Measurements from ENCODE around the gene TECPR2.

Gene TECPR2

DNA sequence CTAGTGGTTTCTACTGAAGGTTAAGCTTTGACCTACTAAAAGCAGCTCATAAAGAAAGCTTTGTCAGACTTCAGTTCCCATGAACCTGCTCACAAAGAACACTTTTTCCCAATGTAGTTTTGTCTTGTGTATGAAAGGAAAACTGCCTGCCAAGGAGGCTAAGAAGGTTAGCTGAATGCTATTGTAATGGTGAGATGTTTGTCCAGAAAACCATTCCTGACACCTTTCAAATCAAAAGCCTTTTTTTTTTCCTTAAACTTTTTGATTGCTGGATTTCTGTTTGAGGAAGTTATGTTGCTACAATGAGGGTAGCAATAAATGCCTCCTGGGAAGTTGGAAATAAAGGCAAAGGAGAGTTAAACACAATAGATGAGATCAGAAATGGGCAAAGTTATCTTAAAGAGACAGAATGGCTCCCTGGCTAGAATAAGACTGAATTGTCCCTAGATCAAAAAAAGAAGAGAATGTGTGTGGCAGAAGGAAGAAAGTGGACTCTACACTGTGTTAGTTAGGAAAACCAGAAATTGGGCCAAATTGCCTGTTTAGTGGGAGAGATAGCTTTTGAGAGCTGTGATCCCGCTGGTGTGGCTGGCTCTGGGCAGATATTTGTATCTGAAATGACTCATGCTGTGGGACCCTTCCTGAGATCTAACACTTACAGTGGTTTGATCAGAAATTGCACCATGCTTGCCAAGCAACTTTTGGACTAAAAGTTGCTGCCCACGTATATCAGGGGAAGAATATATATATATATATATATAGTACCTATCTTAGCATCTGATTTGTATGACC lies 27.5 kb downstream of the TECPR2 start:
- FAIRE-seq, result no peak
- no peak for DNase-seq (ENCODE audit: insufficient read length, low spot score)
- TF ChIP-seq POLR2A (IDR thresholded peaks at IDR 0.05; ENCODE audit: low read depth, low read length) (no peak), POU2F2 (IDR thresholded peaks at IDR 0.05; ENCODE audit: low read depth, low read length) (no peak), TAF1 (IDR thresholded peaks at IDR 0.05; ENCODE audit: low read depth, low read length) (no peak), POLR2AphosphoS5 (IDR thresholded peaks at IDR 0.05; ENCODE audit: low read depth, low read length) (no peak), PAX5 (IDR thresholded peaks at IDR 0.05; ENCODE audit: insufficient read depth, low read length, severe bottlenecking) (no peak), SPI1 (IDR thresholded peaks at IDR 0.05; ENCODE audit: low read depth, low read length) (no peak)

DNA sequence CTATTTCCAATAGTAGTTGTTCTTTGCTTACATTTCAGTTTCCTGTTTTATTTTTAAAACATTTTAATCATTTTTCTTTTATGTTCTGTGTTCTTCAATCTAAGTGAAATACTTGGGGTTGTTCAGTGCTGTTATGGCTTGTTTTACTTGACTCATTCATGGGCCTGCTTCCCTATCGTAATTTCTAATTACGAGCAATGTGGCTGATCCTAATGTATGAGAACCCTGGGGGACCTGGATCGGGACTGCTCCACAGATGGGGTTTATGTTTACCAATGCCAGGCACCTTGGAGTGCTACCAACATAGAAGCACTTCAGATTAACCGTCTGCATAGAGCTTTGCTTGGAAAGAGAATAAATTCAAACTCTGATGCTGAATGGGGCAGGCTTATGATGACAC lies 29.8 kb downstream of the TECPR2 start:
- no peak for DNase-seq (ENCODE audit: insufficient read length, low spot score)
- FAIRE-seq, result no peak
- TF ChIP-seq POLR2A (IDR thresholded peaks at IDR 0.05; ENCODE audit: low read depth, low read length) (no peak), POU2F2 (IDR thresholded peaks at IDR 0.05; ENCODE audit: low read depth, low read length) (no peak), PAX5 (IDR thresholded peaks at IDR 0.05; ENCODE audit: insufficient read depth, low read length, severe bottlenecking) (no peak), TAF1 (IDR thresholded peaks at IDR 0.05; ENCODE audit: low read depth, low read length) (no peak)

DNA sequence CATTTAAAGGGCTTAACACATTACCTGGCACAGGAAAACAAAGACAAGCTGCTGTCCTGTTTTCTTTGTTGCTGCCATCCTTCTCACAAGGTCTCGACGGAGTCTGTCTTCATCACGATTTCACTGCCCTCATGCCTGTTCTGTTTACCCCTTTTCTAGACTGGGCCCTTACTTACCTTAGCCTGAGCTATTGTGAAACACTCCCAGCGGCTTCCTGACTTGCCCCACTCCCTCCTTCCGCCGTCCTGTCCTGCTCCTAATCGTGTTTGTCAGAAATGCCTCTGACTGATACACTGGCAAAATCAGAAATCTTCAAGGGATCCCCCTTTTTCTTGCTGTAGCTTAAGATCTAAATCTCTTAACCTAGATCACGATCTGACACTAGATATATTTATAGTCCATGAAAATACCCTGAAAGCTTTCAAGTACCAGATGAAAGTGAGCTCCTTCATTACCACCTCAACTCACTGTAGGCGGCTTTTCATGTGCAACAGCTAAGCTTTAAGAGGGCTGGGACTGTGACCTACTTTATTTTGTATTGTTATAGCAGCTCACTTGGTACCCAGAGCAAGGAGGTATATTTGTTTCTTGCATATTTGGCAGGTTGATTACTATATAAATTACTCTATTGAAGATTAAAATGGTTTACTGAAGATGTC lies 32.1 kb downstream of the TECPR2 start:
- no peak for TF ChIP-seq PAX5 (IDR thresholded peaks at IDR 0.05; ENCODE audit: insufficient read depth, low read length, severe bottlenecking)
- no peak for TF ChIP-seq POLR2A (IDR thresholded peaks at IDR 0.05; ENCODE audit: low read depth, low read length)
- no peak for FAIRE-seq
- DNase-seq (ENCODE audit: insufficient read length, low spot score), result no peak

DNA sequence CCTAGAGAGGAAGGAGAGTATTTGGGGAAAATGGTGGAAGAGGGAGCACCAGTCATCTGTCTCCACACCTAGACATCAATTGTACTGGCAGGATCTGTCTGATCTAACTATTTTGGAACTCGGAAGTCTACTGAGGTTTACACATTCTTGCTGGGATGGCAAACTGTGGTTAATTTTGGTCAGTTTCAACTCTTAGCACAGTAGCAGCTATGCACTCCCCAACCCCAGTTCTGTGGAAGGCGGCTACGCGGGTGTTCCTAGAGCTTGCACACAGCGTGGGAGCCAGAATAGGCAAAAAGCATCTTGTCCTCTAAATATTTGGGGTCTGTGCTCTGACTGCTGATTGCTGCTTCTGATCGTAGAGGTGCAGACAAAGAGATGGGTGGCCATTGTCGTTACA lies 33.8 kb downstream of the TECPR2 start:
- FAIRE-seq (no peak), DNase-seq (ENCODE audit: insufficient read length, low spot score) (no peak)
- TF ChIP-seq POLR2A (IDR thresholded peaks at IDR 0.05; ENCODE audit: low read depth, low read length), result no peak
- TF ChIP-seq TAF1 (IDR thresholded peaks at IDR 0.05; ENCODE audit: low read depth, low read length), result no peak
- no peak for TF ChIP-seq POLR2AphosphoS5 (IDR thresholded peaks at IDR 0.05; ENCODE audit: low read depth, low read length)
- no peak for TF ChIP-seq PAX5 (IDR thresholded peaks at IDR 0.05; ENCODE audit: insufficient read depth, low read length, severe bottlenecking)
- no peak for TF ChIP-seq POU2F2 (IDR thresholded peaks at IDR 0.05; ENCODE audit: low read depth, low read length)
- TF ChIP-seq SPI1 (IDR thresholded peaks at IDR 0.05; ENCODE audit: low read depth, low read length), result no peak

DNA sequence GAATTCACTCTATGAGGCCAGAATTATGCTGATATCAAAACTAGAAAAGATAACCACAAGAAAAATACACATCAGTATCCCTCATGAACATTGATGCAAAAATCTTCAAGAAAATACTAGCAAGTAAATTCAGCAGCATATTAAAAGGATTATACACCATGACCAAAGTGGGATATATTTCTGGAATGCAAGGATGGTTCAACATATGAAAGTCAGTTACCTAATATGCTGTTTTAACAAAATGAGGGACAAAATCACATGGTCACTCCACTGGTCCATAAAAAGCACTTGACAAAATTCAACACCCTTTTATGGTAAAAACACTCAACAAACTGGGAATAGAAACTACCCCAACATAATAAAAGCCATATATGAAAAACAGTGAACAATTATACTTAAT lies 40.3 kb downstream of the TECPR2 start:
- TF ChIP-seq POLR2A (IDR thresholded peaks at IDR 0.05; ENCODE audit: low read depth, low read length), result no peak
- TF ChIP-seq POU2F2 (IDR thresholded peaks at IDR 0.05; ENCODE audit: low read depth, low read length), result no peak
- TF ChIP-seq TAF1 (IDR thresholded peaks at IDR 0.05; ENCODE audit: low read depth, low read length), result no peak
- TF ChIP-seq POLR2AphosphoS5 (IDR thresholded peaks at IDR 0.05; ENCODE audit: low read depth, low read length), result no peak
- TF ChIP-seq SPI1 (IDR thresholded peaks at IDR 0.05; ENCODE audit: low read depth, low read length), result no peak
- TF ChIP-seq PAX5 (IDR thresholded peaks at IDR 0.05; ENCODE audit: insufficient read depth, low read length, severe bottlenecking), result no peak
- FAIRE-seq (no peak), DNase-seq (ENCODE audit: insufficient read length, low spot score) (no peak)

DNA sequence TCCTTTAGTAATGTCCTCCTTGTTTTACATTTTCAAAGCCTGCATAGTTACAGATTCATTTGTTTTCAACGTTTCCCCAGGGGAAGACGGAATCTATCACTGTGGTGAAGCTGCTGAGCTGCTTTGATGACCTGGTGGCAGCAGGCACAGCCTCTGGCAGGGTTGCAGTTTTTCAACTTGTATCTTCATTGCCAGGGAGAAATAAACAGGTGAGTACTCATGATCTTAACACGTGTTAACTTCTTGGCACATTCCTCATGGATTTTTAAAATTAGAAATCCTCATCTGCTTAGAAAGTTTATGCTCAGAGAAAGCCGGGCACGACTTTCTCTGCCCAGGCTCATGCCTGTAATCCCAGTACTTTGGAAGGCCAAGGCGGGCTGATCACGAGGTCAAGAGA lies 44.5 kb downstream of the TECPR2 start:
- TF ChIP-seq SPI1 (IDR thresholded peaks at IDR 0.05; ENCODE audit: low read depth, low read length), result no peak
- TF ChIP-seq TAF1 (IDR thresholded peaks at IDR 0.05; ENCODE audit: low read depth, low read length), result no peak
- no peak for TF ChIP-seq PAX5 (IDR thresholded peaks at IDR 0.05; ENCODE audit: insufficient read depth, low read length, severe bottlenecking)
- no peak for TF ChIP-seq POU2F2 (IDR thresholded peaks at IDR 0.05; ENCODE audit: low read depth, low read length)
- no peak for TF ChIP-seq POLR2AphosphoS5 (IDR thresholded peaks at IDR 0.05; ENCODE audit: low read depth, low read length)
- TF ChIP-seq POLR2A (IDR thresholded peaks at IDR 0.05; ENCODE audit: low read depth, low read length), result no peak
- DNase-seq (ENCODE audit: insufficient read length, low spot score), result no peak
- FAIRE-seq, result no peak

DNA sequence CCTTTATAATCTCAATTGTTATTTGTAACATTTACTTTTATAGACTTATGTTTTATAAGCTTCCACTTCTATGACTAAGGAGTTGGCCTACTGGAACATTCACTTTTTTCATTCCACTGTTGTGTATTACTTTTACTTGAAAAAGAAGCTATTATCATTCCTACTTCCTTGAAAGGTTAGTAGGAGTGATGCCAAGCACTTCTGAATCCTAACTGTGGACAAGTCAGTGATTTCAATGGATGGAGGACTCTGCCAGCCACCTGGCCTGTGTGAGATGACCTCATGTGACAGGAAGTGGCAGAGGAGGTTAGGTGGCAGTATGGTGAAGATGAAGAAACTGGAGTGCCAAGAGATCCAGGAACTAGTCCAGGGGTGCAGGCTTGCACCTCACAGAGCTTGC lies 46.0 kb downstream of the TECPR2 start:
- TF ChIP-seq TAF1 (IDR thresholded peaks at IDR 0.05; ENCODE audit: low read depth, low read length) (no peak), PAX5 (IDR thresholded peaks at IDR 0.05; ENCODE audit: insufficient read depth, low read length, severe bottlenecking) (no peak), SPI1 (IDR thresholded peaks at IDR 0.05; ENCODE audit: low read depth, low read length) (no peak), POLR2AphosphoS5 (IDR thresholded peaks at IDR 0.05; ENCODE audit: low read depth, low read length) (no peak), POLR2A (IDR thresholded peaks at IDR 0.05; ENCODE audit: low read depth, low read length) (no peak), POU2F2 (IDR thresholded peaks at IDR 0.05; ENCODE audit: low read depth, low read length) (no peak)
- FAIRE-seq, result no peak
- no peak for DNase-seq (ENCODE audit: insufficient read length, low spot score)

DNA sequence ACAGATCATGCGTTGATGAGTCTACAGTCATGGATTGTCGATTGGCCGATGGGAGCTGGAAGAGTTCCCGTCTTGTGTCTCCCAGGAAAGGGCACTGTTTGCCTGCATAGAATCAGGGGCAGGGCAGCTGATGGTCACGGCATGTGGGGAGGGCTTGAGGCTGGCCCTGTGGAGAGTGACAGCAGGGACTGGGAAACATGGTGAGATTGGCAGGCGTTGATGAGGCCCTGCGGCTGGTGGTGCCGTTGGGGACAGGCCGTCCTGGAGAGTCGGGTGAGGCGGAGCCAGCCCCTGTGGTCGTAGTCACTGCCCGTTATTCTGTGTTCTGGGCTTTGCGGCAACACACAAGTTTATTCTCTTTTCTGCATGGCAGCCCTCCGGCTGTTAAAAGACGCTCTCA lies 52.9 kb downstream of the TECPR2 start:
- no peak for FAIRE-seq
- DNase-seq (ENCODE audit: insufficient read length, low spot score), result no peak
- TF ChIP-seq TAF1 (IDR thresholded peaks at IDR 0.05; ENCODE audit: low read depth, low read length) (no peak), PAX5 (IDR thresholded peaks at IDR 0.05; ENCODE audit: insufficient read depth, low read length, severe bottlenecking) (no peak), SPI1 (IDR thresholded peaks at IDR 0.05; ENCODE audit: low read depth, low read length) (no peak), POLR2AphosphoS5 (IDR thresholded peaks at IDR 0.05; ENCODE audit: low read depth, low read length) (no peak), POU2F2 (IDR thresholded peaks at IDR 0.05; ENCODE audit: low read depth, low read length) (no peak), POLR2A (IDR thresholded peaks at IDR 0.05; ENCODE audit: low read depth, low read length) (no peak)

DNA sequence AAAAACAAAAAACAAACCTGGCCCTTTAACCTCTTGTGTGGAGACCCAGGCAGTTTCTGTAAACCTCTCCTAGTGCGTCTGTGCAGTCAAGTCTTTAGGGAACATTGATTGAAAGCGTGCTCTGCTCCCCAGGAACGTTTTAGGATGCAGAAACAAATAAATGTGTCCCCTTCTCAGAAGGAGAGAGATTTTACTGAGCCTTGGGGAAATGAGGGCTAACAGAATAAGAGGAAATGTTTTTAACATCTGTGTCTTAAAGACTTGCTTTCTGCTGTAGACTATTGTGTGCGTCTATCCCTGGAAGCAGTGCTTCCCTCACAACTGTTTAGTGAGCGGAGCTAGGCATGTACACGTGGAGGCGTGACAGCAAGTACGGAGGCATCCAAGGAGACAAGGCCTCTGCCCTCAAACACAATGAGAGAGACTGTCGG lies 54.3 kb downstream of the TECPR2 start:
- FAIRE-seq (no peak), DNase-seq (ENCODE audit: insufficient read length, low spot score) (no peak)
- TF ChIP-seq TAF1 (IDR thresholded peaks at IDR 0.05; ENCODE audit: low read depth, low read length) (no peak), POU2F2 (IDR thresholded peaks at IDR 0.05; ENCODE audit: low read depth, low read length) (no peak), POLR2A (IDR thresholded peaks at IDR 0.05; ENCODE audit: low read depth, low read length) (no peak), PAX5 (IDR thresholded peaks at IDR 0.05; ENCODE audit: insufficient read depth, low read length, severe bottlenecking) (no peak), POLR2AphosphoS5 (IDR thresholded peaks at IDR 0.05; ENCODE audit: low read depth, low read length) (no peak), SPI1 (IDR thresholded peaks at IDR 0.05; ENCODE audit: low read depth, low read length) (no peak)
